HepG2 (cell line): ENCODE results near the gene MSMB. TPM values are rescaled to one million over a fixed set of nuclear protein-coding genes. Genes with fewer than 3 reads are reported as not detected.

Source experiments
- CBX2 ChIP-seq, 2 experiments: fragments of 200-600 bp in 1 of 2; sonication (generic); formaldehyde crosslinking in 1 of 2; IDR thresholded peaks; 2 replicates each; pipeline versions ENCODE4 v1.7.0 to v1.8.1; 2018 to 2022; ENCODE audit warnings: low read depth in 2 of 2, low read length in 1 of 2, mild to moderate bottlenecking in 1 of 2, missing genetic modification reagents in 1 of 2
- EZH2 ChIP-seq: conservative IDR thresholded peaks from 2 replicates; pipeline ENCODE4 v1.6.1; 2012; ENCODE audit warnings: mild to moderate bottlenecking, low read depth, low read length, moderate library complexity
- MED1 ChIP-seq: sonication (generic); formaldehyde crosslinking; IDR thresholded peaks from 2 replicates; pipeline ENCODE4 v1.4.0; 2020; ENCODE audit warnings: missing genetic modification reagents
- NR2F6 ChIP-seq, 2 experiments: IDR thresholded peaks; 2 replicates each; pipeline ENCODE4 v1.6.1; 2016; ENCODE audit warnings: antibody characterized with exemption in 1 of 2, mild to moderate bottlenecking in 1 of 2
- RARA ChIP-seq: IDR thresholded peaks from 2 replicates; pipeline ENCODE4 v1.6.1; 2016; ENCODE audit warnings: missing genetic modification reagents, missing compliant biosample characterization
- ZFP62 ChIP-seq: sonication (generic); formaldehyde crosslinking; IDR thresholded peaks from 2 replicates; pipeline ENCODE4 v1.4.0; 2020; ENCODE audit warnings: missing genetic modification reagents
- ZNF557 ChIP-seq: sonication (generic); formaldehyde crosslinking; IDR thresholded peaks from 2 replicates; pipeline ENCODE4 v1.4.0; 2020; ENCODE audit warnings: missing genetic modification reagents
- ZNF597 ChIP-seq: sonication (generic); formaldehyde crosslinking; IDR thresholded peaks from 2 replicates; pipeline ENCODE4 v1.5.0; 2020; ENCODE audit warnings: missing genetic modification reagents
- ZNF607 ChIP-seq: sonication (generic); formaldehyde crosslinking; IDR thresholded peaks from 2 replicates; pipeline ENCODE4 v1.5.1; 2020; ENCODE audit warnings: missing genetic modification reagents, mild to moderate bottlenecking, borderline replicate concordance
- ZNF816 ChIP-seq: sonication (generic); formaldehyde crosslinking; IDR thresholded peaks from 2 replicates; pipeline ENCODE4 v1.8.0; 2022; ENCODE audit warnings: missing genetic modification reagents, mild to moderate bottlenecking, borderline replicate concordance
- ZNF879 ChIP-seq: sonication (generic); formaldehyde crosslinking; IDR thresholded peaks from 2 replicates; pipeline ENCODE4 v1.8.1; 2023; ENCODE audit warnings: missing genetic modification reagents
- ZNF883 ChIP-seq: sonication (generic); formaldehyde crosslinking; IDR thresholded peaks from 2 replicates; pipeline ENCODE4 v1.5.1; 2020; ENCODE audit warnings: mild to moderate bottlenecking, missing genetic modification reagents; ENCODE audit errors: not compliant biosample characterization
- polyA plus RNA-seq, 8 experiments: library from polyadenylated mRNA; depleted of rRNA in 3 of 8; stranded (reverse) in 7 of 8; unstranded in 1 of 8; fragments of >200 nt; fragmentation: Illumina TruSeq in 4 of 8; extraction: Trizol in 4 of 8; gene quantifications; 2 replicates each; pipeline versions ENCODE4 v1.2.1 to v1.2.3, GENCODE V29; 2011 to 2016; ENCODE audit warnings: low read depth in 4 of 8, missing spikeins in 1 of 8, mixed read lengths in 1 of 8; ENCODE audit not compliant: insufficient read depth in 1 of 8
- total RNA-seq, 5 experiments: library from RNA; depleted of rRNA; stranded (reverse); fragments of >200 nt; fragmentation: Illumina TruSeq; extraction: Trizol; gene quantifications; 2 replicates each; pipeline ENCODE4 v1.2.3, GENCODE V29; 2016; ENCODE audit warnings: low read depth in 1 of 5
- TF ChIP-seq, protein P1 (sequence below): sonication (generic); formaldehyde crosslinking; IDR thresholded peaks from 2 replicates; pipeline ENCODE4 v1.4.0; 2020; ENCODE audit warnings: mild to moderate bottlenecking, missing genetic modification reagents
- TF ChIP-seq, protein P2 (sequence below): sonication (generic); formaldehyde crosslinking; conservative IDR thresholded peaks from 2 replicates; pipeline ENCODE4 v1.8.0; 2022; ENCODE audit warnings: mild to moderate bottlenecking, moderate library complexity, missing genetic modification reagents
- TF ChIP-seq, protein P3 (sequence below): sonication (generic); formaldehyde crosslinking; IDR thresholded peaks from 2 replicates; pipeline ENCODE4 v1.5.0; 2020; ENCODE audit warnings: missing genetic modification reagents

The MSMB gene
- total and polyA plus RNA-seq, 2 of the 13 experiments (the other 11 are each of a cell fraction or from before 2014, with no cell fraction given), result 0.84 TPM; not detected in 1

DNA sequence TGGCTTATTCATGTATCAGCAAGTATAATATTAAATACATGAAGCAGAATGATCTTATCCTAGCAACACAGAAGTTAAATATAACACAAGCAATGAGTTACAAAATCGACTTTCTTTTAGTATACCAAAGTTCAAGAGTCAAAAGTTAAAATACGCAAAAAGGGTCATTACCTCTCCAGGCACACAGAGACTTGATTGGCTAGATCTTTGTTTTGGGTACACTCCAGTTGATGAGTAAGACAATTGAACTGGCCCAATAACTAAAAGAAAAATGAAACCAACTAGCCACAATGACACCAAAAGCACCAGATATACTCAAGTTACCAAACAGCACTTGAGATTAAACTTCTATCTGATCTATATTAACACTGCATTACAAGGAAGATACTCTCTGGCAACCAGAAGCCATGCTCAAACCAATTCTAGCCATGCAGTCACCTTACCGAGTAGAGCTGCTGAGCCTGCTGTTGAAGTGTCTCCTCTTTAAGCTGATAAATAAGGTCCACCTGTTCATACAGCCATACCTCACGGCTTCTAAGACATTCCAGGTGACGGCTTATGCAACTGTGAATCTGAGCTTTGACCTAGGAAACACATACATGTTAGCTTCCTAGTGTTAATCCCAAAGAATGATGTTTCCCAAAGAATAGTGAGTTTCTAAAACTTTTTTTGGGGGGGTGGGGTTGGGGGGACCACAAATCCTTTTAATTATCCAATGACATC, 31.2 kb downstream of the MSMB start (continued):
- TF ChIP-seq, protein P1, sequence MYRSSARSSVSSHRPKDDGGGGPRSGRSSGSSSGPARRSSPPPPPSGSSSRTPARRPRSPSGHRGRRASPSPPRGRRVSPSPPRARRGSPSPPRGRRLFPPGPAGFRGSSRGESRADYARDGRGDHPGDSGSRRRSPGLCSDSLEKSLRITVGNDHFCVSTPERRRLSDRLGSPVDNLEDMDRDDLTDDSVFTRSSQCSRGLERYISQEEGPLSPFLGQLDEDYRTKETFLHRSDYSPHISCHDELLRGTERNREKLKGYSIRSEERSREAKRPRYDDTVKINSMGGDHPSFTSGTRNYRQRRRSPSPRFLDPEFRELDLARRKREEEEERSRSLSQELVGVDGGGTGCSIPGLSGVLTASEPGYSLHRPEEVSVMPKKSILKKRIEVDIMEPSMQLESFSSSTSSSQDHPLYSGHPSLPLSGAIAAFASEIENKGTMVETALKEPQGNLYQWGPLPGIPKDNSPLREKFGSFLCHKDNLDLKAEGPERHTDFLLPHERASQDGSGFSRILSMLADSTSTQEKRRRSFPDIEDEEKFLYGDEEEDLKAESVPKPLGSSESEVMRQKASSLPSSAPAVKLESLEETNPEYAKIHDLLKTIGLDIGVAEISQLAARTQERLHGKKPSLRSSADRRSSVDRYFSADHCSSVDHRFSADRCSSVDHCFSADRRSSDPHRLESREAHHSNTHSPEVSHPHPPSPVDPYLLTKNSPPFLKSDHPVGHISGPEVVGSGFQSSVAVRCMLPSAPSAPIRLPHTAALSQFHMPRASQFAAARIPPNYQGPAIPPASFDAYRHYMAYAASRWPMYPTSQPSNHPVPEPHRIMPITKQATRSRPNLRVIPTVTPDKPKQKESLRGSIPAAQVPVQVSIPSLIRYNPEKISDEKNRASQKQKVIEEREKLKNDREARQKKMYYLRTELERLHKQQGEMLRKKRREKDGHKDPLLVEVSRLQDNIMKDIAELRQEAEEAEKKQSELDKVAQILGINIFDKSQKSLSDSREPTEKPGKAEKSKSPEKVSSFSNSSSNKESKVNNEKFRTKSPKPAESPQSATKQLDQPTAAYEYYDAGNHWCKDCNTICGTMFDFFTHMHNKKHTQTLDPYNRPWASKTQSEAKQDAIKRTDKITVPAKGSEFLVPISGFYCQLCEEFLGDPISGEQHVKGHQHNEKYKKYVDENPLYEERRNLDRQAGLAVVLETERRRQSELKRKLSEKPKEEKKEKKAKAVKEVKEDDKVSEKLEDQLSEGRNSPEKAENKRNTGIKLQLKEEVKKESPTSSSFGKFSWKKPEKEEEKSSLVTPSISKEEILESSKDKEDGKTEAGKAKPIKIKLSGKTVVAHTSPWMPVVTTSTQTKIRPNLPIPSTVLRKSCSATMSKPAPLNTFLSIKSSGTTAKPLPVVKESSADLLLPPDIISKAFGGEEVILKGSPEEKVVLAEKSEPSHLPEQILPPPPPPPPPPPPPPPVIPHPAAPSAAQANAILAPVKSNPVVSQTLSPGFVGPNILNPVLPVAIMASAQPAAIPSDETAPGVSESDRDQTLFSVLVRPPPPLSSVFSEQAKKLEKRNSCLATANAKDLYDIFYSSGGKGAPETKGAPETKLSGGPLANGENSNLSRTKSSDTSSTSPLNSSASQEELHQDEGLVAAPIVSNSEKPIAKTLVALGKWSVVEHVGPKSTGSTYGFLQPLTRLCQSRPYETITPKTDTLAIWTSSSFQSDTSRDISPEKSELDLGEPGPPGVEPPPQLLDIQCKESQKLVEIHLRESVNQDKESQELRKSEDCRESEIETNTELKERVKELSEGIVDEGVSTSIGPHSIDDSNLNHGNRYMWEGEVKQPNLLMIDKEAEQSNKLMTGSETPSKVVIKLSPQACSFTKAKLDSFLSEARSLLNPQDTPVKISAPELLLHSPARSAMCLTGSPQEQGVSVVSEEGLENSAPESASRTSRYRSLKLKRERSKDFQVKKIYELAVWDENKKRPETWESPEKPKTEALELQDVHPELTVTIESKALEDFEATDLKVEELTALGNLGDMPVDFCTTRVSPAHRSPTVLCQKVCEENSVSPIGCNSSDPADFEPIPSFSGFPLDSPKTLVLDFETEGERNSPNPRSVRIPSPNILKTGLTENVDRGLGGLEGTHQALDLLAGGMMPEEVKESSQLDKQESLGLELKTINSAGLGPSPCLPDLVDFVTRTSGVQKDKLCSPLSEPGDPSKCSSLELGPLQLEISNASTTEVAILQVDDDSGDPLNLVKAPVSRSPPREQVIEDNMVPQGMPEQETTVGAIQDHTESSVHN, result no peak
- no peak for TF ChIP-seq MED1 (CRISPR knock-in tag)
- TF ChIP-seq CBX2 (IDR thresholded peaks at IDR 0.05; ENCODE audit: low read depth, low read length), result no peak
- no peak for TF ChIP-seq CBX2 (CRISPR knock-in tag; IDR thresholded peaks at IDR 0.05; ENCODE audit: low read depth)
- TF ChIP-seq ZNF879 (CRISPR knock-in tag), result no peak
- TF ChIP-seq EZH2, result no peak
- no peak for TF ChIP-seq ZNF883 (CRISPR knock-in tag)
- TF ChIP-seq ZNF816 (CRISPR knock-in tag), result no peak
- no peak for TF ChIP-seq ZNF557 (CRISPR knock-in tag)
- TF ChIP-seq ZNF607 (CRISPR knock-in tag), result no peak
- peak; percentile 69 for TF ChIP-seq RARA (CRISPR knock-in tag)
- no peak for TF ChIP-seq NR2F6 (IDR thresholded peaks at IDR 0.05)
- TF ChIP-seq NR2F6 (CRISPR knock-in tag; IDR thresholded peaks at IDR 0.05), result no peak
- TF ChIP-seq ZFP62, result no peak
- TF ChIP-seq ZNF597 (CRISPR knock-in tag), result no peak
- TF ChIP-seq, protein P2, sequence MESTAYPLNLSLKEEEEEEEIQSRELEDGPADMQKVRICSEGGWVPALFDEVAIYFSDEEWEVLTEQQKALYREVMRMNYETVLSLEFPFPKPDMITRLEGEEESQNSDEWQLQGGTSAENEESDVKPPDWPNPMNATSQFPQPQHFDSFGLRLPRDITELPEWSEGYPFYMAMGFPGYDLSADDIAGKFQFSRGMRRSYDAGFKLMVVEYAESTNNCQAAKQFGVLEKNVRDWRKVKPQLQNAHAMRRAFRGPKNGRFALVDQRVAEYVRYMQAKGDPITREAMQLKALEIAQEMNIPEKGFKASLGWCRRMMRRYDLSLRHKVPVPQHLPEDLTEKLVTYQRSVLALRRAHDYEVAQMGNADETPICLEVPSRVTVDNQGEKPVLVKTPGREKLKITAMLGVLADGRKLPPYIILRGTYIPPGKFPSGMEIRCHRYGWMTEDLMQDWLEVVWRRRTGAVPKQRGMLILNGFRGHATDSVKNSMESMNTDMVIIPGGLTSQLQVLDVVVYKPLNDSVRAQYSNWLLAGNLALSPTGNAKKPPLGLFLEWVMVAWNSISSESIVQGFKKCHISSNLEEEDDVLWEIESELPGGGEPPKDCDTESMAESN (CRISPR knock-in tag), result no peak
- TF ChIP-seq, protein P3, sequence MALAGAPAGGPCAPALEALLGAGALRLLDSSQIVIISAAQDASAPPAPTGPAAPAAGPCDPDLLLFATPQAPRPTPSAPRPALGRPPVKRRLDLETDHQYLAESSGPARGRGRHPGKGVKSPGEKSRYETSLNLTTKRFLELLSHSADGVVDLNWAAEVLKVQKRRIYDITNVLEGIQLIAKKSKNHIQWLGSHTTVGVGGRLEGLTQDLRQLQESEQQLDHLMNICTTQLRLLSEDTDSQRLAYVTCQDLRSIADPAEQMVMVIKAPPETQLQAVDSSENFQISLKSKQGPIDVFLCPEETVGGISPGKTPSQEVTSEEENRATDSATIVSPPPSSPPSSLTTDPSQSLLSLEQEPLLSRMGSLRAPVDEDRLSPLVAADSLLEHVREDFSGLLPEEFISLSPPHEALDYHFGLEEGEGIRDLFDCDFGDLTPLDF (CRISPR knock-in tag), result no peak
